ENCODE data around the gene CDT1. TPM values are rescaled to one million over a fixed set of nuclear protein-coding genes. Genes with fewer than 3 reads are reported as not detected.

Gene CDT1
- total and polyA plus RNA-seq, 2 experiments from 2014 or later: 5.1 to 5.2 TPM

GRCh38 chr16:88789594-88789993 lies 14.0 kb upstream of the CDT1 start:
- no peak overlapping the region for H3K4me2 ChIP-seq
- H3K4me1 ChIP-seq (ENCODE audit: insufficient read depth): no peaks in the 10 kb centered on the region
- H3K27ac ChIP-seq: no peak overlapping the region
- H3K27me3 ChIP-seq: no peaks in the 10 kb centered on the region
- TF ChIP-seq CTCF (IDR thresholded peaks at IDR 0.05; ENCODE audit: poor library complexity) (no peak), EZH2 (IDR thresholded peaks at IDR 0.05; ENCODE audit: borderline replicate concordance) (no peak), EZH2phosphoT487 (IDR thresholded peaks at IDR 0.05; ENCODE audit: low read depth, severe bottlenecking, unreplicated experiment) (no peak)
- no peaks in the 10 kb centered on the region for H3K9me3 ChIP-seq (ENCODE audit: low read depth)
- 93% methylated on average over 7 of the region's 7 CpGs for WGBS (ENCODE audit: low lambda C conversion rate, missing lambda C conversion rate)
- no peak overlapping the region for H3K4me3 ChIP-seq
- no peaks in the 10 kb centered on the region for H3K36me3 ChIP-seq (replicated peaks; ENCODE audit: insufficient read depth, low read depth)
- no peaks in the 10 kb centered on the region for H3K9me2 ChIP-seq (replicated peaks; ENCODE audit: insufficient read depth)
- no peaks in the 10 kb centered on the region for H4K20me1 ChIP-seq (ENCODE audit: insufficient read depth, poor library complexity, severe bottlenecking)
- no peak overlapping the region for H2AFZ ChIP-seq
- no peak for DNase-seq (ENCODE audit: low spot score)
- no peaks in the 10 kb centered on the region for H3K79me2 ChIP-seq

- Histone ChIP-seq H4K20me1 (ENCODE audit: insufficient read depth, poor library complexity, severe bottlenecking) (no peaks in the 10 kb centered on the region), H3K27me3 (no peaks in the 10 kb centered on the region), H3K27ac (no peak overlapping the region), H3K9me2 (replicated peaks; ENCODE audit: insufficient read depth) (no peaks in the 10 kb centered on the region), H3K36me3 (replicated peaks; ENCODE audit: insufficient read depth, low read depth) (no peaks in the 10 kb centered on the region), H3K4me1 (ENCODE audit: insufficient read depth) (no peaks in the 10 kb centered on the region), H3K79me2 (no peaks in the 10 kb centered on the region), H3K9me3 (ENCODE audit: low read depth) (no peaks in the 10 kb centered on the region), H2AFZ (no peak overlapping the region), H3K4me3 (no peak overlapping the region), H3K4me2 (no peak overlapping the region)
- TF ChIP-seq CTCF (IDR thresholded peaks at IDR 0.05; ENCODE audit: poor library complexity) (no peak), EZH2phosphoT487 (IDR thresholded peaks at IDR 0.05; ENCODE audit: low read depth, severe bottlenecking, unreplicated experiment) (no peak), EZH2 (IDR thresholded peaks at IDR 0.05; ENCODE audit: borderline replicate concordance) (no peak)
- DNase-seq (ENCODE audit: low spot score): no peak
- 41% methylated on average over 24 of the region's 24 CpGs for WGBS (ENCODE audit: low lambda C conversion rate, missing lambda C conversion rate)
These were observed 13.0 kb upstream of the CDT1 start for GRCh38 chr16:88790312-88791211.

GRCh38 chr16:88792078-88792550 lies 11.5 kb upstream of the CDT1 start:
- Histone ChIP-seq H3K4me2 (no peak overlapping the region), H3K4me1 (ENCODE audit: insufficient read depth) (no peaks in the 10 kb centered on the region), H4K20me1 (ENCODE audit: insufficient read depth, poor library complexity, severe bottlenecking) (no peaks in the 10 kb centered on the region), H3K79me2 (no peaks in the 10 kb centered on the region), H3K9me3 (ENCODE audit: low read depth) (no peaks in the 10 kb centered on the region), H3K27me3 (no peaks in the 10 kb centered on the region), H3K9me2 (replicated peaks; ENCODE audit: insufficient read depth) (no peaks in the 10 kb centered on the region), H2AFZ (no peak overlapping the region), H3K27ac (no peak overlapping the region), H3K36me3 (replicated peaks; ENCODE audit: insufficient read depth, low read depth) (no peaks in the 10 kb centered on the region), H3K4me3 (no peak overlapping the region)
- TF ChIP-seq EZH2 (IDR thresholded peaks at IDR 0.05; ENCODE audit: borderline replicate concordance) (no peak), CTCF (IDR thresholded peaks at IDR 0.05; ENCODE audit: poor library complexity) (no peak), EZH2phosphoT487 (IDR thresholded peaks at IDR 0.05; ENCODE audit: low read depth, severe bottlenecking, unreplicated experiment) (no peak)
- no peak for DNase-seq (ENCODE audit: low spot score)
- 68% methylated on average over 13 of the region's 13 CpGs for WGBS (ENCODE audit: low lambda C conversion rate, missing lambda C conversion rate)
